ENCODE results near the gene AIG1.
"Not testable (repeated sequence)": the region's sequence is repeated elsewhere in the genome, so short reads cannot be mapped to it uniquely, and the experiment has no call there.

The AIG1 gene

DNA sequence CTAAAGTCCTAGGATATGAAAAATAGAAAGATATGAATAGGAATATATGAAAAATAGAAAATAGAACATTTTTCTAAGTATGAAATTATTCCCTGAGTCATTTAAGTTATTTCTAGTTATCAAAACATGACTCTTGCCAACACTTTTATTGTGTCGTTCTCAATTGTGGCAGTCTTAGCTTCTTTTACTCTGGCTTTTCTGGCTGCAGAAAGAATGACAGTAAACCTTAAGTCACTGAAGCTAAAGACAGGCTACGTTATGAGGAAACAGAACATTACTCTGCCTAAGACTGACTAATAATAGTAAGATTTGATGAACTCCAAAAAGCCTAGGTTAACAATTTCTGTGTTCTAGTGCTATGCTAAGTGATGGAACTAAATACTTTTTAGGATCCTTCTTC, 74.6 kb downstream of the AIG1 start:
- no peak for DNase-seq

DNA sequence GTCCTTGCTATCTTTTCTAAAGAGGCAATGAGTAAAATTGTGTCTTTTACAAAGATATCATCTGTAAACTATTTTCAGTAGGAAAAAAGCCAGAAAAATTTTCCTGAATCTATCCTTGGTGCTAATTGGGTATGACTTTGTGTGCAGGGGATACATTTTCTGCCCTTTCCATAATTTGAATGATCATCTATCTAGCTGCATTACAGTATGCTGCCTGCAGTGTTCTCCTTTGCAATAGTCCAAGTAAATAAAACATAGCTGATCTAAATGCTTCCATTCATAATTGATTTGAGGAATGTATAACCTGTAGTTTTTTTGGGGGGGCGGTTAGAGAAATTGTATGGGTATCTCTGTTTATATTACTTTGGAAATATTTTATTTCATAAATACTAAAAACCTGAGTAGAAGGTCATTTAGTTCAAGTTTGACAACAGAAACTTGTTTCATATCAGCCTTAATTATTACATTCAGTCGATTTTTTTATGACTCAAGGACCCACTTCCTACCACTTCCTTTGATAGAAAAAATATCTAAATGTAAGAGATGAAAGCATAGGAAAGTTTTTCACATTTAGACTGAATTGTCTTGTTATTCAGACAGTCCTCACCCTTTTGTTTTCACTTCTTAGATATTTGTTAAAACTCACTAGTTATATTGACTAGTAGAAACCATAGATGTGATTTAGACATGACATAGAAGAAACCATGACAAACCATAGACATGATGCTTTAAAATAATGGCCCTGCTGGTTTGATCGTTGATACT, 75.3 kb downstream of the AIG1 start:
- DNase-seq, result no peak

DNA sequence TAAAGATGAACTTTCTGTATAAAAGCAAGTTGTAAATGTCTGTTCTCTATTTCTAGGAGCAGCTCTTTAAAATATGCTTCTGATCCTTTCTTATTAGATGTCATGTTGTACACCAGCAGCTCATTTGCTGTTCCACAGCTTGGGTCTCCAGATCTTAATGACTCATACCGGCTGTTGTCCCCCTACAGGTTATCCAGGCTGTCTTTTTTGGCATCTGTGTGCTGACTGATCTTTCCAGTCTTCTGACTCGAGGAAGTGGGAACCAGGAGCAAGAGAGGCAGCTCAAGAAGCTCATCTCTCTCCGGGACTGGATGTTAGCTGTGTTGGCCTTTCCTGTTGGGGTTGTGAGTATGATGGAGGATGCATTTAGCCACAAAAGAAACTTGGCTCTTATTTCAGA, 76.0 kb downstream of the AIG1 start:
- no peak for DNase-seq

GRCh38 chr6:143139239-143139784, 78.6 kb downstream of the AIG1 start:
- DNase-seq, result no peak

DNA sequence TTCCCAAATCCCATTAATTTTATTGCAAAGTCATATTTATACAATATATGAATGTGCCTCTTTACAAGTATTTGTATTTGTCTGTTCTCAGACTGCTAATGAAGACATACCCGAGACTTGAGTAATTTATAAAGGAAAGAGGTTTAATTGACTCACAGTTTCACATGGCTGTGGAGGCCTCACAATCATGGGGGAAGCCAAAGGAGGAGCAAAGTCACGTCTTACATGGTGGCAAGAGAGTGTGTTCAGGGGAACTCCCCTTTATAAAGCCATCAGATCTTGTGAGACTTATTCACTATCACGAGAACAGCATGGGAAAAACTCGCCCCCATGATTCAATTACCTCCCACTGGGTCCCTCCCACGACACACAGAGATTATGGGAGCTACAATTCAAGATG, 79.2 kb downstream of the AIG1 start:
- not testable (repeated sequence) for DNase-seq

- DNase-seq, result no peak
Measured at GRCh38 chr6:143140767-143141166, 80.1 kb downstream of the AIG1 start.

- DNase-seq, result no peak
Measured at GRCh38 chr6:143141442-143141841, 80.8 kb downstream of the AIG1 start.

GRCh38 chr6:143146186-143146851, 85.6 kb downstream of the AIG1 start:
- no peak for DNase-seq

GRCh38 chr6:143149771-143150170, 89.1 kb downstream of the AIG1 start:
- no peak for DNase-seq

GRCh38 chr6:143150281-143150680, 89.6 kb downstream of the AIG1 start:
- DNase-seq, result no peak

DNA sequence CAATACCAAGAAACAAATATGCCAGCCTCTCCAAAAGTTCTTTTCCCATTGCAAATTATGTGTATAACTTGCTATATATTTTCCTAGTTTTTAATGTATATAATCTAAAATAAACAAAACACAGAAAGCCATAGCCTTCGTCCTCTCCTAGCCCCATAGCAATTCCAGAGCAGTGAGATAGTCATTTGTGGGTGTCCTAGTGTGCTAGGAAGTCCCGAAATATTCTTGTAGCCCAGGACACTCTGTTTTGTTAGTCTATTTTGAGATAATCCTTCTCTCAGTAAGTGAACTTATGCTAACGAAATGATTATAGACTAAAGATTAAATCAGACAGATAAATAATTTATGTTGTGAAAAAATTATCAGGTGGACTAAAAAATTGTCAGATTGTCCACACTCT, 90.7 kb downstream of the AIG1 start:
- DNase-seq, result no peak

- DNase-seq, result no peak
Measured at GRCh38 chr6:143155681-143156080, 95.0 kb downstream of the AIG1 start.

GRCh38 chr6:143157131-143157530, 96.4 kb downstream of the AIG1 start:
- no peak for DNase-seq

GRCh38 chr6:143158113-143158581, 97.5 kb downstream of the AIG1 start:
- DNase-seq, result no peak

GRCh38 chr6:143159001-143159400, 98.3 kb downstream of the AIG1 start:
- DNase-seq, result no peak

DNA sequence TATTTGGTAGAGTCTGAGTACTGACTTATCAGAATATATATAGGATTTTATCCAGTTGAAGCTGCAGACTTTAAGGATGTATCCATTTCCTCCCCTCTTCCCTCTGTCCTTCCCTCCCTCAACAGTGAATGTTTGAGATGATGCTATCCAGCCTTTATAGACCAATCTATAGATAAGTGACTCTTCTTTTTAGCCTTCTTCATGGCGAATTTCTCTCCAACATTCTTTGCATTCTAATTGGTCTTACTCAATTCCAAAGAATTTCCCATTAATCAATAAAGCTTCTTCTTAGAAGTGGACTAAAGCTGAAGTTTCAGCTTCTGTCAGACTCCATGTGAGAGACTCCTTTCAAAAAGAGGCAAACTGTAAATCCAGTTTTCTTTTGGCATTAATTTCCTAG, 99.3 kb downstream of the AIG1 start:
- no peak for DNase-seq

DNA sequence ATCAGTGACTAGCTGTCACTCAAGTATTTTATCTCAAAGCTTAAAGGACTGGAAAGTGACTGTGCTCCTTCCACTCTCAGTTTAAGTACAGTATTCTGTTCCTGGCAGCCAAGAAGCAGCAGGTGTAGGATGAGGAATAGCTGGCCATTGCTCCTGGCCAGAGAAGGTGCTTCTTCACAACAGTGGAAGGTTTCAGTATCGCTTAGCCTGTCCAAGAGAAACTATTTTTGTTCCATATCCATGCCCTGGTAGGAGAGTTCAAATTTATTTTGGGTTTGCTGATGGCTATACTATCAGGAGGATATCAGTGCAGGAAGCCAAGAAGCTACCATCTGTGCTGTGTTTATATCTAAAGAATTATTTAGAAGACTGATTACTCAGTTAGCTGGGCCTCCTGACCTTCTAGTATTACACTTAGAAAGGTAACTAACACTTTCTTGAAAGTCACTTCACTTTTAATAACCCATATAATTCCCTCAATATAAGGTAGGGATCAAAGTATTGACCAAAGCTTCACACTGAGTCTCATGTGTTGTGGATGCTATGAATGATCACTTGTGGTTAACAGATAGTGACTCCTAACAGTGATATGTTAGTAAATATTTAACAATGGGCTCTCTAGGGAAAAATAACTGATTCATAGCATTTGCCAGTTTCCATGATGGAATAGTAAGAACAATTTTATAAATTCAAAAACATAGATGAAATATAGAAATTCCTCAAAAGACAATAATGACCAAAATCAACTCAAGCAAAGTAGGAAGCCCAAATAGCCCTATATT, 99.9 kb downstream of the AIG1 start:
- DNase-seq, result no peak

DNA sequence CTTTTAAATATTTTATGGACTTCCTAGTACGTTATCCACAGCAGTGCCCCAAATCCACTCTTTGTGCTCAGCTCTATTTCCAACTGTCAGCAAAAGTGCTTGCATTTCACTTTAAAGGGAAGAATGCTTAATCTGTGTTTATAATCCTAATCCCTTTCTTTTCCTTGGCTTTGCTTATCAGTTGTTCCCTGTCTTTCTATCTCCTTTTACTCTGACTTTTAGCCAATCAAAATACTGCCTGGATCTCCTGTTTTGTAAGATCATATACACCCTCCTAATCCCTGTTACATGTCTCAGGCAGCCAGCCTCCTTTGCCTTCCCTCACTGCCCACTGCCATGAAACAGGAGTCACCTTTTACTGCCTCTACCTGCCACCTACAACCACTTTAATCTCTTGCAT, 102.9 kb downstream of the AIG1 start:
- DNase-seq, result no peak

- DNase-seq, result no peak
Measured at GRCh38 chr6:143164565-143165105, 103.9 kb downstream of the AIG1 start.

DNA sequence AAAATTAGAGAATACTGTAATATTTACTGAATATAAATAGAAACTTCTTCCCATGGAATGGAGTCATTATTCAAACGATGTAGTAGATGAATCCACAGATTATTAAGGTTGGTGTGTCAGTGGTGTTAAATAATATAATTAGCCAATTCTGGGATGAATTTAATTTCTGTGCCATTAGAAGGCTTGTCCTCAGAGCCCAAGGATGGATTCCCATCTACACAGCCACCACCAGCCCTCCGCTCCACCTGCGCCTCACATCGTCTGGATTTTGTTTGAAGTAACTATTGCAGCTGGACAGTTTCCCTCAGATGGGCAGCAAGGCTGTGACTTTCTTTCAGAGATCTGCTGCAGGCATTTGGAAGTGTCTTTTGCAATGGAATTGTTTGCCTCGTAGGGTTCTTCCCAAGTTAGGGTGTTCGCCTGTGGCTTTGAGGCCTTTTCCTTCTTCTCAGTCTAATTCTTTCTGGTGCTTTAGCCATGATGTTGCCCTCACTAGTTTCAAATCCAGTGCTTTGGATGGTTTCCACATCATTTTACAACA, 104.7 kb downstream of the AIG1 start:
- no peak for DNase-seq

GRCh38 chr6:143166247-143166695, 105.6 kb downstream of the AIG1 start:
- DNase-seq, result no peak

DNA sequence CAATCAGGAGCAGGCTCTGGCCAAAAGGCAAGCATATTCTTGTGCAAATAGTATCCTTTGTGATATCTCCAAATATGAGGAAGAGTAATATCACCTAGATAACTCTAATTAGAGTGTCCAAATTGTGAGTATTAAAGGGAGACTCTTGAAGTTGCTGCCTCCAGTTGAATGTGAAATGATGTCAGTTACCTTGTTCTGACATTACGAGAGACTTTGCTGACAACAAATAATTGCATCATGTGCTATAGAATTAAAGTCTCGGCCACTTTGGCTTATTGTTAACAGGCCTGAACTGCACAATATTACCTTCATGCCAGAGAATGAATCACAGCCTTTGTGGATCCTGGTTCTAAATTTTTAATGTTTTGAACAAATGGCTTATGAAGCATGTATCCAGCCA, 106.5 kb downstream of the AIG1 start:
- DNase-seq, result no peak

DNA sequence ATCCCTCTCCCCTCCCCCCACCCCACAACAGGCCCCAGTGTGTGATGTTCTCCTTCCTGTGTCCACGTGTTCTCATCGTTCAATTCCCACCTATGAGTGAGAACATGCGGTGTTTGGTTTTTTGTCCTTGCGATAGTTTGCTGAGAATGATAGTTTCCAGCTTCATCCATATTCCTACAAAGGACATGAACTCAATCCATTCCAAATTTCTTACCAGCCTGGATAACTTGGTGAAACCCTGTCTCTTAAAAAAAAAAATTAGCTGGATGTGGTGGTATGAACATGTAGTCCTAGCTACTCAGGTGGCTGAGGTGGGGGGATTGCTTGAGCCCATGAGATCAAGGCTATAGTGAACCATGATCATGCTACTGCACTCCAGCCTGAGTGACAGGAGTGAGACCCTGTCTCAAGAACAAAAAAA, 107.7 kb downstream of the AIG1 start:
- DNase-seq, result not testable (repeated sequence)

Data from activated CD8-positive, alpha-beta memory T cell treated with anti-CD3 and anti-CD28 coated beads, Interleukin-2, amount 50 U/mL, for 48 hours (primary cell).